Measurements from ENCODE around the gene YPEL3.

DNA sequence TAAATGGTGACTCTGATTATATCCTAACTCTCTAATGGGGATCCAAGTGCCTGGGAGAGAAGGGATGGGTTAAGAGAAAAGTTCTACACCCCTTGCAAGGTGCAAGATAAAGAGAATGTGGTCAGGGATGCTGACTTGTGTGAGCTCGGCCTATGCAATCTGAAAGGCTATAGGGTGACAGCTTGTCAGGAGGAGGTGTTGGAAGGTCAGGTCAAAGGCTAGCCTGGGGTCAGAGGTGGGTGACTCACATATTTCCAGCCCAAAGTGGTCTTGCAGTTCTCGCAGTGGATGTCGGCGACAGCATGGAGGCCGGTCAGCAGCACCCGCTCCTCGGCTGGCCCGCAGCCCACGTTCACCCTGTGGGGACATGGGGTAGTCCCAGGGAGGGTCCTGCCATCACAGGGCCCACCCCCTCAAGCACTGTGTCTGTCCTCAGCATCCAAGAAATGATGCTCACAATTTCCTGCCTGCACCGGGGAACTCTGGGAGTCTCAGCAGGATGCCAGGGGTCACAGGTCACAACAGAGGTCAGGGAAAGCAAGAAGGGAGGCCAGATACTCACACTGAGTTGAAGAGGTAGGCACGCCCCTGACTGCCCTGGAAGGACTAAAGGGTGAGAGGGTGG, 1.4 kb downstream of the YPEL3 start:
- no peak for TF ChIP-seq CTCF (conservative IDR thresholded peaks at IDR 0.05)
- no peak for TF ChIP-seq ZFX (IDR thresholded peaks at IDR 0.05)

Data from C4-2B (cell line).